ENCODE results near the gene FARSB.
A peak's percentile ranks its signal among the peaks of the same experiment; 100 is the strongest.
"Not testable (repeated sequence)": the region's sequence is repeated elsewhere in the genome, so short reads cannot be mapped to it uniquely, and the experiment has no call there.

FARSB gene

DNA sequence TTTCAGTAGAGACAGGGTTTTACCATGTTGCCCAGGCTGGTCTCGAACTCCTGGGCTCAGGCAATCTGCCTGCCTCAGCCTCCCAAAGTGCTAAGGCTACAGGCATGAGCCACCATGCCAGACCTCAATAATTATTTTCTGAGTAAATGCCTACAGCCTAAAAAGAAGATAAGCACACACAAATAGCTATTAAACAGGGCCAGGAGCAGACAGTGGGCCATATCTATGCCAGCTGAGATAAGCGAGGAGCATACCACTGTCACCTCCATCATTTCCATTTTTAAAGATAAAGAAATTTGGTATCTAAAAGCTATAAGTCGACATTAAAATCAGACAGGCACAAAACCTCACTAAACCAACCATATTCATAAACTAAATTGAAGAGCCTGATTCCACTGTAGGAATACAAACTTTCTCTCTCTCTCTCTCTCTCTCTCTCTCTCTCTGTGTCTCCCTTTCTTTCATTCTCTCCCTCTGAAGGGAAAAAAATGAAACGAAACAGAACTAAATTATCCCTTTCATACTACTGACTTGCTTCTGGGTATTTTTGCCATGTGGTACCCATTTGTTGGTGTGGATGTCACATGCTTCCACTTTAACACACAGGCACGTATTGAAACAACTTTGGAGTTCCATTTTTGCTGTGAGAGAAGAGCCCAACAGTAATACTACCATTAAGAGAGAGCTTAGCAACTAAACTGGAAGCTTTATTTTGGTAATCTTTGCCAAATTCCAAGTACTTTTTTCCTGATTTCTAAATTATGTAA, 51.0 kb downstream of the FARSB start:
- DNase-seq (ENCODE audit: low read depth in 2 of 2), result no peak

- no peak for DNase-seq (ENCODE audit: low read depth in 2 of 2)
Observed at GRCh38 chr2:222603501-222603900, 52.4 kb downstream of the FARSB start.

GRCh38 chr2:222598611-222599010, 57.3 kb downstream of the FARSB start:
- no peak for DNase-seq (ENCODE audit: low read depth in 2 of 2)

DNA sequence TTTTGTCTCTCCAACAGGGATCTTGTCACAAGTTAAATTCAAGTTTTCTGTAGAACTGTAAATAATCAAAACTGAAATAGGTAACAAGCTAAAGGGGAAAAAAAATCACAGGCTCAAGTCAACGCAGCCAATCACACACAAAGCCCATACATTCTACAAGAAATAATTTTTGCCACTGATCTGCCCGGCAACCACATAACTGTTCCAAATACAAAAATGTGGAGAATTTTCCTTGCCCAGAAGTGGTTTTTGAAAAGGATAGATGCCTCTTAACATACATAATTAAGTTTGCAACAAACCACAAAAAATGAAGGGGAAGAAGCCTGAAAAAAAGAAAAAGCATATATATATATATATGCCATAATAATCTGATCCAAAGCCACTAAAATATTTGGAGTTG, 60.3 kb downstream of the FARSB start:
- DNase-seq (ENCODE audit: low read depth in 2 of 2), result no peak

- no peak for DNase-seq (ENCODE audit: low read depth in 2 of 2)
Observed at GRCh38 chr2:222594679-222595078, 61.2 kb downstream of the FARSB start.

DNA sequence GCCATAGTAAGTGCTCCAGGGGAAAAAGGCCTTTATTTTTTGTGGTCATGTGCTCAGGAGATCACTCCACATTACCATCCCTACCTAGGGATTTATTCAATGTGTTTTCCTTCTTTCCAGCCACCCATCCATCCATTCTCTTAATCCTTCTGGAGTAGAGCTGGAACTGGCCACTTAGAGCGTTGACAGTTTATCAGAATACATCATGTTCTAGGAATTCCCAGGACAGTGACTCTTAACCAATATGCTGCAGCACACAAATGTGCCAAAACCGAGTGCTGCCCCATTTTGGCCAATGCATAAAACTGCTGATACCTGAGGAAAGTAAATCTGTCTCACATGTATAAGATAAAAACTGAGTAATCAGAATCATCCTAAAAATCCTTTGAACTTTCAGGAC, 63.7 kb downstream of the FARSB start:
- no peak for DNase-seq (ENCODE audit: low read depth in 2 of 2)

DNA sequence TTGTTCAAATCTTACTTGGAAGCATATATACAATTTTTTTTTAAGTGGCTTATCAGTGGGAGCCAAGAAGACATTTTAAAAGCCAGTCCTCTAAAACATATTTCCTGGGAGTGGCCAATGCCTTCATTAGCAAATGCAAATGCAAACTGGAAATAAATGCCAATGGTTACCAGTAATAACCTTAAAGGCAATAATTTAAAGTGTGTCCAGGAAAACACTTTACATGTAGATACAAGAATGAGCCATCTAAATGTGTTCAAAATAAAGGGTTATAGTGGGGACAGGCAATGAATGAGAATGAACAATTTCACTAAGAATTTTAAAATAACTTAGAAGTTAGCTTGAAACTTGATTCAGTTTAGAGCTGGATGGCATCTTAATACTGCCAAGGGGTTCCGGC, 64.2 kb downstream of the FARSB start:
- no peak for DNase-seq (ENCODE audit: low read depth in 2 of 2)

DNA sequence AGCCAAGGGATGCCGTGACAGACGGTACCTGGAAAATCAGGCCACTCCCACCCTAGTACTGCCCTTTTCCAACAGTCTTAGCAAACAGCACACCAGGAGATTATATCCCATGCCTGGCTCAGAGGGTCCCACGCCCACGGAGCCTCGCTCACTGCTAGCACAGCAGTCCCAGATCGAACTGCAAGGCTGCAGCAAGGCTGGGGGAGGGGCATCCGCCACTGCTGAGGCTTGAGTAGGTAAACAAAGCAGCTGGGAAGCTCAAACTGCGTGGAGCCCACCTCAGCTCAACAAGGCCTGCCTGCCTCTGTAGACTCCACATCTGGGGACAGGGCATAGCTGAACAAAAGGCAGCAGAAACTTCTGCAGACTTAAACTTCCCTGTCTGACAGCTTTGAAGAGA, 71.3 kb downstream of the FARSB start:
- DNase-seq (ENCODE audit: low read depth in 2 of 2), result not testable (repeated sequence)

DNA sequence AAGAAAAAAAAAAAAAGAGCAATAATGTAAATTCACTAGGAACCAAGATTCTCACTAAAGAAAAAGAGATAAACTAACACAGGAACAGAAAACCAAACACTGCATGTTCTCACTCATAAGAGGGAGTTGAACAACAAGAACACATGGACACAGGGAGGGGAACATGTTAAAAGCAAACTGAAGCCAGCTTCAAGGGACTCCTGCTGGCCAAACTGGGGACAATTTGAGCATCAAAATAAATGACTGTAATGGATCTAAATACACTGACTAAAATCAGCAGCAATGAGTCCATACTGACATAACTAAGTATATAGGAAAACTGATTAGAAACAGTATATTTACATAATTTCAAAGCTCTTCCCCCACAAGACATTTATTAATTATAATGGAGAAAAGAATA, 73.0 kb downstream of the FARSB start:
- no peak for DNase-seq (ENCODE audit: low read depth in 2 of 2)

DNA sequence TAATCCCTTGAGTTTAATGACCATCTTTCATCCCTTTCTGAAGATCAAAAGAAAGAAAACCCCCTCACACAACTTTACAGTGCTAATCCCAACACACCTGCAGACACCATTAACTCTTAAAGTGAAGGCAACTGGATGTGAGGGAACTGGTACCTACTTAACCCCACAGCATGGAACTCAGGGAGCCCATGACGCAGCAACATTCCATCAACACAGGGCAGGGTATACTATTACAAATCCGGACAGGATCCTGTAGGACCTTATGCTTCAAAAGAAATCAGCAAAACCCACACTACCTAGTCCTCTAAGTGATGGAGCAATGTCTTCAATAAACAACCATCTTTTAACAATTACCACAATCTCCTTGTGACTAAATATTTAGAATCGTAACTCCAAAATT, 78.6 kb downstream of the FARSB start:
- no peak for DNase-seq (ENCODE audit: low read depth in 2 of 2)

- no peak for DNase-seq (ENCODE audit: low read depth in 2 of 2)
Observed at GRCh38 chr2:222576171-222577081, 79.5 kb downstream of the FARSB start.

DNA sequence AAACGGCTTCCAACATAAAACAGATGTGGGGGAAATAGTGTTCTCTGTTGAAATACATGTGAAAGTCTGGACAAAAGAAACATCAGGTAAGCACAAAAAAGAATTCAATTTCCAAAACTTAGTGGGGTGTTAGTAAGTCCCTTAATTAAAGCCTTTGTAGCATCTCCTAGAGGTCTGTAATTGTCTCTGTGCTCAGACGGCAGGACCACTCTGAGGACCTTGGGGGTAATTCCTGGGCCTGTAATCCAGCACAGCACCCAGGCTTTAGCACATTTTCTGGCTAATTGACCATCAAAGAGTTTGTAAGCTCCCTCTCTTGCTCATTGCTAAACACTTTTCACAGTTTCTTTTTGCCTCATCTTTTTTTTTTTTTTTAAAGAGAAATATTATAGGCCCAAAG, 80.3 kb downstream of the FARSB start:
- DNase-seq (ENCODE audit: low read depth in 2 of 2), result no peak

DNA sequence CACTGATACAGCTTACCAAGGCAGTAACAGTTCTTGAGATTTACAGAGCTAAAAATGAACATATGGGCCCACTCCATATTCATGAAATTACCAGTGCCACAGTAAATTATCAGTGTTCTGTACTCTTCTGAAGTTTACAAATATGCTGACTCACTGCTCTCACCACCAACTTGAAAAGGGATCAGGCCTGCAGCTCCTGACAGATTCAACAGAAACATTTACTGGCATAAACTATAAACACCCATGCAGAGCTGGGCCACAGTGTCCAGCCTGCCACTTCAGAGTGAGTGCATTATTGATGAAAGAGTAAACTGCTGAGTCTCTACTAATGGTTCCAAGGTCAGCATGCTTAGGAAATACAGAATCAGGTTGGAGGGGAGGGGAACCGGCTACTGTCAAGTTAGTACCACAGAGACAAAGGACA, 83.1 kb downstream of the FARSB start:
- DNase-seq (ENCODE audit: low read depth in 2 of 2), result no peak

GRCh38 chr2:222572264-222572721, 83.6 kb downstream of the FARSB start:
- no peak for DNase-seq (ENCODE audit: low read depth in 2 of 2)

- DNase-seq (ENCODE audit: low read depth in 2 of 2), result no peak
Observed at GRCh38 chr2:222569826-222570225, 86.1 kb downstream of the FARSB start.

DNA sequence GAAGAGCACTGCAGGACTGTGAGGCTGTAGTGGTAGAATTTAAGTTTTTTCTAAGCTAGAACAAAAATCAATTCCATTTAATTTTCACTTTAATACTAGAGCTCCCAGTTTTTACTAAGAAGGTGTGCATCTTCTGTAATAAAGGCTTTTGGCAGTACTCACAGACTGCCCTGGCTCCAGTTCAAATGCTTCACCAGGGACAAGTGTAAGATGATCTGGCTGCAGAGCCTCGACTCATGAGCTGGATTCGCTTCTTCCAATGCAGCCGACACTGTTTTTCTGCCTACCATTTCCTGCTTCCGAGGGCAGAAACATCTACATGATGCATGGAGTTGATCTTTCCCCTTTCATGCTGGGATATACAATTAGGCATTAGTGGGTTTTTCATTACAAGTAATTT, 87.0 kb downstream of the FARSB start:
- DNase-seq (ENCODE audit: low read depth in 2 of 2), result no peak

DNA sequence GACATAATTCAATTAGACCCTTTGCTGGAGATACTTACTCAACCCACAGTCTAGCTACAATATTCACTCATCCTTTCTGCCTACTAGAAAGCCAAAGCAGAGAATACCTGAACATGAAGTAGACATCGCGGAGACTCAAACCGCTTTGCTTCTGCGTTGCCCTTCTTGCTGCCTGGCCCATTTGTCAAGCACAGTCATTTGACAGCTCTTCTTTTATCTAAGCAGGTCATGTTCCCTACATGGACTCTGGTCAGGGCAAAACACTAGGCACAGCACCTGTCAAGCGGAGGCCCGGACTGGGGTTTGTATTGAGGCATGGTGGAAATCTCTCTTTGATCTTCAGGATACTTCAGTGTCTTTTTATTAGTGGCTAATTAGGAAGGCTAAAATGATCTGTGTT, 89.7 kb downstream of the FARSB start:
- no peak for DNase-seq (ENCODE audit: low read depth in 2 of 2)

DNA sequence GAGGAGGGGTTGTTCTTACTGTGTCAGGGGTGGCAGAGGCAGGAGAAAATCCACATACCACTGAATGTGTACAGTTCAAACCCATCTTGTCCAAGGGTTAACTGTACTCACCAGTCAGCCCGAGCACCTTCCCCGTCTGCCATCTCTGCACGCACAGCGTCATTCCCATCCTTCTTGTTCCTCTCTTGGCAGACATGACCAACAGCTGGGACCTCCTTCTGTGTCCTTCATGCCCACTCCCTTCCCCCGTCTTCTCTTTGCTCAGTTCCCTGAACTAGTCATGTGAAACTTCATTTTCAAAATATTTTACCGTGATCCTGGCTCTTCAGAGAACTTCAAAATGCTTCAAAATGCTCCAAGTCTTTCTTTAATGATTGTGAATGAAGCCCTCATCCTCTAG, 92.0 kb downstream of the FARSB start:
- no peak for DNase-seq (ENCODE audit: low read depth in 2 of 2)

- no peak for DNase-seq (ENCODE audit: low read depth in 2 of 2)
Observed at GRCh38 chr2:222563106-222563718, 92.7 kb downstream of the FARSB start.

DNA sequence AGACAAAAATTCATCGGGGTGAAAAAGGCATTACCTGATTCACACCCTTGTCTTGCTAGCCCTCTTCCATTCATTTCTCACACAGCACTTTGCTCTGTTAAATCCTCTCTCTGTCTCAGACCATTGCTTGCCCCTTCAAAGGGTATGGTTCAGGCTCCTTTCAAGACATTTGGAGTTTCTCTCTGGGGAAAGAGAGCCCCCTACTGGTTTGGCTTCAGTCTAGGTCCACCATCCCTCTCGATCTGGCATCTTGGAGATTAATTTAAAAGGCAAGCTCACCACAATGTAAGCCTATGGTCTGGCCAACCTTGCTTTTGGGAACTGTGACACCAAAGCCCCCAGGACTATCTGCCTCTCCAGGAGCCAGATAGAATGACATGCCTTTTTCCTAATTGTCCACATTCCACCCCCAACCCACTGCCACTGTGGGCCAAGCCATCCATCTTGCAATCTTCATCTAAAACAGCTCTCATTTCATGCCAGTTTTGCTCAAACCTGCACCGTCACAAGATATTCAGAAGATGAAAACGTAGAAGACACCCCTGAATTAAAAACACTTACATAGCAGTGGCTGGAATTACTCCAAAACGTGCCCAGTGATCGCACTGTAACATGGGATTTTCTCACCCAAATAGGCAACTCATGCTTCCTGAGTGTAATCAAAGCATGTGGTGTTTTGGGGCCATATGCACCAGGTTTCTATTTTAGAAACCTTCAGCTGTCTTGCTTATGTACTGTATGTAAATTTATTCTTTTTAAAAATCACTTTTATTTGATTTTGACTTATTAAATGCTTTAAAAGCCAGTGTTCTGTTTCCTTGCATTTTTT, 93.9 kb downstream of the FARSB start:
- DNase-seq (ENCODE audit: low read depth in 2 of 2), result peak in 1 of 2 donors; percentile 27

DNA sequence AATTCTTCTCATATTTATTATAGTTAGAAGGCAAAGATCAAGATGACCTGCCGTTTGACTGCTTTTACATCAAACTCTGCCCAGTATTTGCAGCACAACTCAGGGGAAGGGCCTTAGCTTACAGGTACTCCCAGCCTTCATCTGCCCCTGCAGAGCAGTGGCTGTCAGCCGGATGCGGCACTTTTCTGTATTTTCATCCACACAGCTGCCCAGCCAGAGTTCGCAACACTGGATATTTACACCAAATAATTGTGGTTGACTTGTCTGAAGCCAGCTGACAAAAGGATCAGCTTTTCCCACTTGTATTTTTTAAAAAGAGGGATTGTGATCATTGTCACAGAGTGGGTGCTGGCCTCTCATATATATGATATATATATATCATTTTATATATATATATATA, 94.7 kb downstream of the FARSB start:
- no peak for DNase-seq (ENCODE audit: low read depth in 2 of 2)

DNA sequence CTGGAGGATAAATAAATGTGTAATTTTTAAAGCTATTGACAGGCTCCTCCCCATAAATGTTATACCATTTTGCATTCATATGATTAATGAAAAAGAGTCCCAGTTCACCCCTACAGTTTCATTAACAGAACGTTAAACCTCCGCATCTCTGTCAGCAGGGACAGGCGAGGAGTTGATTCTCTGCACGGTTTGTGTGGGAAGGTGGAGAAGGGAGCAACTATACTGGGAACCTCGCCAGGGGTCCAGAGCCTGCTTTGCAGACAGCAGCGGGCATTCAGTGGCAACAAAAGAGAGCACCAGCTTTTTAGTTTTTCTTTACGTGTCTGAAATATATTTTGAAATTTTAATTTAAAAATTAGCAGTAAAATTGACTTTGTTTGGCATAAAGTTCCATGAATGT, 101.4 kb downstream of the FARSB start:
- no peak for DNase-seq (ENCODE audit: low read depth in 2 of 2)

Measured in activated CD4-positive, alpha-beta T cell treated with anti-CD3 and anti-CD28 coated beads for 24 hours (primary cell).